Keratinocyte (primary cell): ENCODE results near the gene CCDC174. TPM values are rescaled to one million over a fixed set of nuclear protein-coding genes. Genes with fewer than 3 reads are reported as not detected.

Experiments
- DNase-seq: peaks from one replicate; pipeline ENCODE4 v3.0.0-alpha.2; 2011; ENCODE audit warnings: low read depth, missing footprints, low spot score
- FAIRE-seq: peaks from 2 replicates; lab custom pipeline; 2011; peaks lifted over from hg19 to GRCh38; lab: Jason Lieb, UNC
- H2AFZ ChIP-seq: 2 replicates; pipeline ENCODE4 v1.6.0; 2012; ENCODE audit warnings: low read length, control low read depth, inconsistent platforms; ENCODE audit not compliant: control insufficient read depth
- H3K27ac ChIP-seq: 2 replicates; pipeline ENCODE4 v1.5.1; 2011; ENCODE audit warnings: low read length; ENCODE audit not compliant: control insufficient read depth, insufficient read depth
- H3K27me3 ChIP-seq: 3 replicates; pipeline ENCODE4 v1.6.0; 2011; ENCODE audit warnings: low read length; ENCODE audit not compliant: control insufficient read depth, insufficient read depth; ENCODE audit errors: extremely low read depth
- H3K36me3 ChIP-seq, 2 experiments: 2 replicates in 1 of 2; 3 replicates in 1 of 2; pipeline ENCODE4 v1.5.1; 2011; ENCODE audit warnings: low read length in 2 of 2, mild to moderate bottlenecking in 1 of 2; ENCODE audit not compliant: control insufficient read depth in 2 of 2, insufficient read depth in 2 of 2; ENCODE audit errors: extremely low read depth in 1 of 2
- H3K4me1 ChIP-seq: 3 replicates; pipeline ENCODE4 v1.5.1; 2011; ENCODE audit warnings: low read length; ENCODE audit not compliant: control insufficient read depth, insufficient read depth; ENCODE audit errors: extremely low read depth
- H3K4me2 ChIP-seq: 3 replicates; pipeline ENCODE4 v1.6.0; 2011; ENCODE audit warnings: low read depth, low read length; ENCODE audit not compliant: control insufficient read depth, insufficient read depth; ENCODE audit errors: extremely low read depth
- H3K4me3 ChIP-seq, 3 experiments: fragments of 200-600 bp in 1 of 3; sonication (generic) in 1 of 3; 2 replicates in 2 of 3; 3 replicates in 1 of 3; pipeline ENCODE4 v1.5.1; 2011 to 2016; ENCODE audit warnings: low read length in 3 of 3, mild to moderate bottlenecking in 3 of 3, control low read depth in 2 of 3, inconsistent platforms in 1 of 3, low read depth in 1 of 3, mixed read lengths in 1 of 3, mixed run types in 1 of 3, moderate library complexity in 1 of 3; ENCODE audit not compliant: control insufficient read depth in 2 of 3, insufficient read depth in 2 of 3; ENCODE audit errors: extremely low read depth in 1 of 3
- H3K79me2 ChIP-seq: 2 replicates; pipeline ENCODE4 v1.6.0; 2012; ENCODE audit warnings: low read length; ENCODE audit not compliant: control insufficient read depth, insufficient read depth
- H3K9ac ChIP-seq: 3 replicates; pipeline ENCODE4 v1.6.0; 2011; ENCODE audit warnings: low read length; ENCODE audit not compliant: control insufficient read depth, insufficient read depth; ENCODE audit errors: extremely low read depth
- H3K9me1 ChIP-seq: 3 replicates; pipeline ENCODE4 v1.6.0; 2011; ENCODE audit warnings: low read length; ENCODE audit not compliant: control insufficient read depth, insufficient read depth; ENCODE audit errors: extremely low read depth
- H3K9me3 ChIP-seq: 2 replicates; pipeline ENCODE4 v1.5.1; 2012; ENCODE audit warnings: low read depth, low read length; ENCODE audit not compliant: control insufficient read depth
- H4K20me1 ChIP-seq: 3 replicates; pipeline ENCODE4 v1.6.0; 2011; ENCODE audit warnings: low read length; ENCODE audit not compliant: control insufficient read depth, insufficient read depth; ENCODE audit errors: extremely low read depth
- EZH2 ChIP-seq: IDR thresholded peaks from one replicate; pipeline ENCODE4 v1.6.1; 2012; ENCODE audit warnings: inconsistent platforms, mild to moderate bottlenecking, low read length, moderate library complexity
- dilution Hi-C: fragments of 300-500 bp; cut with MboI; formaldehyde crosslinking; loops from one replicate; pipeline ENCODE4 v1.7.0; 2020; ENCODE audit warnings: low sequenced_read_pairs; ENCODE audit not compliant: extremely low pct_ligation_motif_present
- polyA plus RNA-seq, 5 experiments: library from polyadenylated mRNA; depleted of rRNA in 3 of 5; stranded (reverse) in 3 of 5; stranded (forward) in 1 of 5; unstranded in 1 of 5; fragments of >200 nt; gene quantifications; 1 replicate in 1 of 5; 2 replicates in 3 of 5; 3 replicates in 1 of 5; pipeline versions ENCODE4 v1.2.1 to v1.2.3, GENCODE V29; 2011 to 2012; ENCODE audit warnings: missing spikeins in 2 of 5, low read depth in 1 of 5, low replicate concordance in 1 of 5
- TF ChIP-seq, protein P1 (sequence below), 3 experiments: IDR thresholded peaks in 1 of 3; conservative IDR thresholded peaks in 1 of 3; optimal IDR thresholded peaks in 1 of 3; 2 replicates in 2 of 3; 3 replicates in 1 of 3; pipeline versions ENCODE3 to v1.5.1; 2011; ENCODE audit warnings: low read length in 3 of 3, mild to moderate bottlenecking in 3 of 3, moderate library complexity in 2 of 3, control low read depth in 1 of 3, inconsistent platforms in 1 of 3; ENCODE audit not compliant: insufficient read depth in 2 of 3; ENCODE audit errors: extremely low read depth in 1 of 3

The CCDC174 gene
- polyA plus RNA-seq, 1 donor (not counting 4 experiments of a cell fraction or from before 2014, with no cell fraction given), result 6.2 TPM

DNA sequence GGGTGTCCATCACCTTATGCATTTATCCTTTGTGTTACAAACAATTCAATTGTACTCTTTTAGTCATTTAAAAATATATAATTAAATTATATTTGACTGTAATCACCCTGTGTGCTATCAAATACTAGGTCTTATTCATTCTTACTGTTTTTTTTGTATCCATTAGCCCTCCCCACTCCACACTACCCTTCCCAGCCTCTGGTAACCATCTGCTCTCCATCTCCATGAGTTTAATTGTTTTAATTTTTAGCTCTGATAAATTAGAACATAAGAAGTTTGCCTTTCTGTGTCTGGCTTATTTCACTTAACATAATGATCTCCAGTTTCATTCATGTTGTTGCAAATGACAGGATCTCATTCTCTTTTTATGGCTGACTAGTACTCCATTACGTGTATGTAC lies 40.2 kb downstream of the CCDC174 start:
- DNase-seq, result no peak
- Histone ChIP-seq H4K20me1 (no peaks in the 10 kb centered on the region), H3K27me3 (peaks cover 2% of the 10 kb centered on the region), H3K4me1 (no peaks in the 10 kb centered on the region), H3K9me1 (no peaks in the 10 kb centered on the region), H3K27ac (no peak overlapping the region), H2AFZ (no peak overlapping the region), H3K4me2 (no peak overlapping the region), H3K79me2 (no peaks in the 10 kb centered on the region), H3K9me3 (no peaks in the 10 kb centered on the region), H3K36me3 (no peaks in the 10 kb centered on the region), H3K9ac (no peak overlapping the region), H3K4me3 (no peak overlapping the region)
- no peak for FAIRE-seq
- dilution Hi-C loops, result no loop called here
- TF ChIP-seq, protein P1, sequence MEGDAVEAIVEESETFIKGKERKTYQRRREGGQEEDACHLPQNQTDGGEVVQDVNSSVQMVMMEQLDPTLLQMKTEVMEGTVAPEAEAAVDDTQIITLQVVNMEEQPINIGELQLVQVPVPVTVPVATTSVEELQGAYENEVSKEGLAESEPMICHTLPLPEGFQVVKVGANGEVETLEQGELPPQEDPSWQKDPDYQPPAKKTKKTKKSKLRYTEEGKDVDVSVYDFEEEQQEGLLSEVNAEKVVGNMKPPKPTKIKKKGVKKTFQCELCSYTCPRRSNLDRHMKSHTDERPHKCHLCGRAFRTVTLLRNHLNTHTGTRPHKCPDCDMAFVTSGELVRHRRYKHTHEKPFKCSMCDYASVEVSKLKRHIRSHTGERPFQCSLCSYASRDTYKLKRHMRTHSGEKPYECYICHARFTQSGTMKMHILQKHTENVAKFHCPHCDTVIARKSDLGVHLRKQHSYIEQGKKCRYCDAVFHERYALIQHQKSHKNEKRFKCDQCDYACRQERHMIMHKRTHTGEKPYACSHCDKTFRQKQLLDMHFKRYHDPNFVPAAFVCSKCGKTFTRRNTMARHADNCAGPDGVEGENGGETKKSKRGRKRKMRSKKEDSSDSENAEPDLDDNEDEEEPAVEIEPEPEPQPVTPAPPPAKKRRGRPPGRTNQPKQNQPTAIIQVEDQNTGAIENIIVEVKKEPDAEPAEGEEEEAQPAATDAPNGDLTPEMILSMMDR (optimal IDR thresholded peaks at IDR 0.05 in 1 of 3, IDR thresholded peaks at IDR 0.05 in 1 of 3, conservative IDR thresholded peaks at IDR 0.05 in 1 of 3; ENCODE audit: extremely low read depth in 1 of 3, insufficient read depth in 2 of 3, low read length in 3 of 3), result no peak
- TF ChIP-seq EZH2, result no peak

DNA sequence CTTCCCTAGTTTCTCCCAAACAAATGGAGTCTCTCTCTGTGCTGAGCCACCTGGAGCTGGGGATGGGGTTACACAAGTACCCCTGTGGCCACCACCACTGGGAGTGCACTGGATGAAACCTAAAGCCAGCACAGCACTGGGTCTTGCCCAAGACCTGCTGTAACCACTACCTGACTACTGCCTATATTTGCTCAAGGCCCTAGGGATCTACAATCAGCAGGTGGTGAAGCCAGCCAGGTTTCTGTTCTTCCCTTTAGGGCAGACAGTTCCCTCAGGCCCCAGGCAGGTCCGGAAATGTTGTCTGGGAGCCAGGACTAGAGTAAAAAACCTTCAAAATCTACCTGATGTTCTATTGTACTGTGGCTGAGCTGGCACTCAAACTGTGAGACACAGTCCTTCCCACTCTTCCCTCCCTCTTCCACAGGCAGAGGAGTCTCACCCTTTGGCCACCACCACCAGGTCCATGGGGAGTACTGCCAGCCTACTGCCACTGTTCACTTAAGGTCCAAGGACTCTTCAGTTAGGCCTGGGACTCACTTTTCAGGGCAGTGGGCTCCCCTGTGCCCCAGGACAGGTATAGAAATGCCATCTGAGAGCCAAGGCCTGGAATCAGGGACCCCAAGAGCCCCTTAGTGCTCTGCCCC lies 47.2 kb downstream of the CCDC174 start:
- H3K4me2 ChIP-seq, result no peak overlapping the region
- no peak overlapping the region for H3K4me3 ChIP-seq
- DNase-seq (no peak), FAIRE-seq (no peak)
- dilution Hi-C loops, result no loop called here
- no peaks in the 10 kb centered on the region for H3K9me1 ChIP-seq
- H3K27ac ChIP-seq, result no peak overlapping the region
- TF ChIP-seq EZH2, result no peak
- TF ChIP-seq, protein P1 (optimal IDR thresholded peaks at IDR 0.05 in 1 of 3, IDR thresholded peaks at IDR 0.05 in 1 of 3, conservative IDR thresholded peaks at IDR 0.05 in 1 of 3; ENCODE audit: extremely low read depth in 1 of 3, insufficient read depth in 2 of 3, low read length in 3 of 3), result no peak
- H2AFZ ChIP-seq, result no peak overlapping the region
- no peak overlapping the region for H3K9ac ChIP-seq
- no peaks in the 10 kb centered on the region for H3K79me2 ChIP-seq
- H3K36me3 ChIP-seq, result no peaks in the 10 kb centered on the region
- H4K20me1 ChIP-seq, result no peaks in the 10 kb centered on the region
- H3K9me3 ChIP-seq, result no peaks in the 10 kb centered on the region
- no peaks in the 10 kb centered on the region for H3K27me3 ChIP-seq
- H3K4me1 ChIP-seq, result no peaks in the 10 kb centered on the region
